PC-9 (cell line): ENCODE data around the gene RPL10A. TPM values are rescaled to one million over a fixed set of nuclear protein-coding genes. Genes with fewer than 3 reads are reported as not detected.

Experiments used
- BruUV-seq: library from RNA; stranded (reverse); fragments of 400-500 nt; replicated peaks from 2 replicates; lab custom pipeline; 2021; lab: Mats Ljungman, UMichigan
- CTCF ChIA-PET: fragments of 300-600 bp; sonication (Branson Sonifier 250); formaldehyde crosslinking; loops from one replicate; lab custom pipeline; 2022; ENCODE audit warnings: antibody characterized with exemption; lab: Charles Lee
- POLR2A ChIA-PET: fragments of 300-600 bp; sonication (Branson Sonifier 250); formaldehyde crosslinking; loops from one replicate; lab custom pipeline; 2022; ENCODE audit warnings: antibody characterized with exemption; ENCODE audit not compliant: unreplicated experiment; lab: Charles Lee
- DNase-seq, 2 experiments: peaks; one replicate each; pipeline versions ENCODE4 v3.0.0 to v3.0.0-alpha.2; 2015 to 2022; ENCODE audit warnings: mixed read lengths in 1 of 2
- H2AFZ ChIP-seq: fragments of 200-600 bp; sonication (generic); 2 replicates; pipeline ENCODE4 v1.8.1; 2017; ENCODE audit warnings: antibody characterized with exemption
- H3F3A ChIP-seq: fragments of 200-600 bp; sonication (generic); 2 replicates; pipeline ENCODE4 v1.8.1; 2017; ENCODE audit warnings: antibody characterized with exemption, mild to moderate bottlenecking, low read depth; ENCODE audit not compliant: insufficient read depth
- H3K27ac ChIP-seq: fragments of 200-600 bp; sonication (generic); 2 replicates; pipeline ENCODE4 v1.6.1; 2016; ENCODE audit warnings: mixed run types
- H3K27me3 ChIP-seq: fragments of 200-600 bp; sonication (generic); 2 replicates; pipeline ENCODE4 v1.6.1; 2016; ENCODE audit warnings: low read depth, mixed run types; ENCODE audit not compliant: insufficient read depth
- H3K36me3 ChIP-seq: fragments of 200-600 bp; sonication (generic); 2 replicates; pipeline ENCODE4 v1.6.1; 2016; ENCODE audit warnings: low read depth, mixed run types
- H3K4me1 ChIP-seq: fragments of 200-600 bp; sonication (generic); replicated peaks from 2 replicates; pipeline ENCODE4 v1.6.1; 2016; ENCODE audit warnings: mixed run types; ENCODE audit not compliant: insufficient read depth
- H3K4me2 ChIP-seq: fragments of 200-600 bp; sonication (generic); 2 replicates; pipeline ENCODE4 v1.6.1; 2017; ENCODE audit warnings: mixed run types
- H3K4me3 ChIP-seq: fragments of 200-600 bp; sonication (generic); 2 replicates; pipeline ENCODE4 v1.6.1; 2016; ENCODE audit warnings: mixed run types
- H3K79me2 ChIP-seq: fragments of 200-600 bp; sonication (generic); 2 replicates; pipeline ENCODE4 v1.6.1; 2017; ENCODE audit warnings: low read depth, mixed run types
- H3K9me2 ChIP-seq: fragments of 200-600 bp; sonication (generic); 2 replicates; pipeline ENCODE4 v1.8.1; 2017; ENCODE audit warnings: mild to moderate bottlenecking; ENCODE audit not compliant: insufficient read depth
- H3K9me3 ChIP-seq: fragments of 200-600 bp; sonication (generic); 2 replicates; pipeline ENCODE4 v1.8.1; 2016; ENCODE audit warnings: low read depth; ENCODE audit not compliant: insufficient read depth
- H4K20me1 ChIP-seq: fragments of 200-600 bp; sonication (generic); 2 replicates; pipeline ENCODE4 v1.8.1; 2017; ENCODE audit not compliant: insufficient read depth
- CTCF ChIP-seq: fragments of 200-600 bp; sonication (generic); conservative IDR thresholded peaks from 2 replicates; pipeline ENCODE4 v1.6.1; 2017; ENCODE audit warnings: mixed run types, antibody characterized with exemption, mild to moderate bottlenecking, moderate library complexity
- EZH2 ChIP-seq: fragments of 200-600 bp; sonication (generic); IDR thresholded peaks from 2 replicates; pipeline ENCODE4 v1.8.0; 2017; ENCODE audit warnings: antibody characterized with exemption, low read depth
- intact Hi-C: fragments of 100-400 bp; cut with micrococcal nuclease; formaldehyde crosslinking; loops from one replicate; pipeline ENCODE4 v1.10.0; 2022; ENCODE audit not compliant: unreplicated experiment
- total RNA-seq: library from RNA; stranded (reverse); gene quantifications from 2 replicates; pipeline ENCODE4 v1.2.3, GENCODE V29; 2021

RPL10A gene
- total RNA-seq, 1 experiment from 2014 or later: 1,335 TPM

GRCh38 chr6:35508542-35508941 lies 40.3 kb downstream of the RPL10A start:
- H3K27me3 ChIP-seq: no peaks in the 10 kb centered on the region
- DNase-seq: no peak
- H3K9me2 ChIP-seq: no peaks in the 10 kb centered on the region
- no peaks in the 10 kb centered on the region for H3K4me1 ChIP-seq
- ChIA-PET POLR2A (no interaction called here), CTCF (no interaction called here)
- no TSS peak for BruUV-seq
- no peaks in the 10 kb centered on the region for H3K9me3 ChIP-seq
- no peak overlapping the region for H3K27ac ChIP-seq
- H3K36me3 ChIP-seq: no peaks in the 10 kb centered on the region
- H2AFZ ChIP-seq: no peak overlapping the region
- no peaks in the 10 kb centered on the region for H3K79me2 ChIP-seq
- no peaks in the 10 kb centered on the region; the same call in 1 of the 2 replicates for H3F3A ChIP-seq
- H3K4me3 ChIP-seq: no peak overlapping the region
- TF ChIP-seq EZH2 (no peak), CTCF (no peak)
- no peak overlapping the region for H3K4me2 ChIP-seq
- intact Hi-C loops: no loop called here
- no peaks in the 10 kb centered on the region for H4K20me1 ChIP-seq

- POLR2A ChIA-PET: no interaction called here
- Histone ChIP-seq H3K9me3 (no peaks in the 10 kb centered on the region), H3F3A (no peaks in the 10 kb centered on the region; the same call in 1 of the 2 replicates), H2AFZ (no peak overlapping the region), H4K20me1 (no peaks in the 10 kb centered on the region), H3K4me2 (no peak overlapping the region), H3K79me2 (no peaks in the 10 kb centered on the region), H3K36me3 (no peaks in the 10 kb centered on the region), H3K27me3 (no peaks in the 10 kb centered on the region), H3K4me3 (no peak overlapping the region), H3K27ac (no peak overlapping the region), H3K9me2 (no peaks in the 10 kb centered on the region), H3K4me1 (no peaks in the 10 kb centered on the region)
- no peak for DNase-seq
- intact Hi-C loops: no loop called here
- TF ChIP-seq CTCF (no peak), EZH2 (no peak)
- no TSS peak for BruUV-seq
- CTCF ChIA-PET: no interaction called here
These were observed 42.8 kb downstream of the RPL10A start for GRCh38 chr6:35510916-35511561.

- Histone ChIP-seq H3K9me2 (no peaks in the 10 kb centered on the region), H3K4me2 (no peak overlapping the region), H3K4me3 (no peak overlapping the region), H3K9me3 (no peaks in the 10 kb centered on the region), H3K4me1 (no peaks in the 10 kb centered on the region), H3K27ac (no peak overlapping the region), H3K27me3 (no peaks in the 10 kb centered on the region), H3F3A (no peaks in the 10 kb centered on the region; the same call in 1 of the 2 replicates), H2AFZ (no peak overlapping the region), H3K79me2 (no peaks in the 10 kb centered on the region), H3K36me3 (no peaks in the 10 kb centered on the region), H4K20me1 (no peaks in the 10 kb centered on the region)
- intact Hi-C loops: no loop called here
- no TSS peak for BruUV-seq
- no peak for DNase-seq
- ChIA-PET CTCF (no interaction called here), POLR2A (no interaction called here)
- no peak for TF ChIP-seq CTCF
These were observed 43.4 kb downstream of the RPL10A start for GRCh38 chr6:35511562-35511941.
